HepG2 (cell line): Measurements from ENCODE around the gene NME4. TPM values are rescaled to one million over a fixed set of nuclear protein-coding genes. Genes with fewer than 3 reads are reported as not detected.
"Not testable (repeated sequence)": the region's sequence is repeated elsewhere in the genome, so short reads cannot be mapped to it uniquely, and the experiment has no call there.

Source experiments
- ATAC-seq: fragments of 200-7000 bp; cut with Tn5 transposase; 3 replicates; pipeline ENCODE4 v1.9.1; 2020; ENCODE audit warnings: mild to moderate bottlenecking, moderate library complexity
- BruUV-seq: library from RNA; stranded (reverse); fragments of 400-500 nt; replicated peaks from 2 replicates; lab custom pipeline; 2021; lab: Mats Ljungman, UMichigan
- CTCF ChIA-PET: fragments of 300-600 bp; formaldehyde crosslinking; extraction: SDS; loops from one replicate; lab custom pipeline; 2021; ENCODE audit warnings: low total read pairs, inconsistent platforms, low intra/inter-chr PET ratio; lab: Yijun Ruan, JAX
- POLR2A ChIA-PET: fragments of 350-600 bp; sonication (Branson Sonifier 250); formaldehyde crosslinking; loops from one replicate; lab custom pipeline; 2020; ENCODE audit warnings: antibody characterized with exemption, inconsistent platforms; lab: Yijun Ruan, JAX
- DNase-seq: peaks from one replicate; pipeline ENCODE4 v3.0.0-alpha.2; 2015; ENCODE audit warnings: low spot score
- FAIRE-seq: peaks from 3 replicates; lab custom pipeline; 2011; peaks lifted over from hg19 to GRCh38; lab: Jason Lieb, UNC
- H2AFZ ChIP-seq: one replicate; pipeline ENCODE4 v1.6.1; 2011; ENCODE audit warnings: low read length, inconsistent platforms
- H3K27ac ChIP-seq: fragments of 300-600 bp; 3 replicates; pipeline ENCODE4 v1.8.0; 2011; ENCODE audit warnings: mixed run types, mild to moderate bottlenecking, mixed read lengths, low read length, inconsistent platforms; ENCODE audit not compliant: insufficient read depth; ENCODE audit errors: extremely low read length
- H3K27me3 ChIP-seq, 2 experiments: fragments of 200-600 bp in 1 of 2; 2 replicates in 1 of 2; 3 replicates in 1 of 2; pipeline versions ENCODE4 v1.6.0 to v1.8.0; 2011; ENCODE audit warnings: low read length in 2 of 2, mild to moderate bottlenecking in 2 of 2, moderate library complexity in 2 of 2, inconsistent platforms in 1 of 2; ENCODE audit not compliant: insufficient read depth in 2 of 2, control insufficient read depth in 1 of 2
- H3K36me3 ChIP-seq, 2 experiments: fragments of 200-600 bp in 1 of 2; replicated peaks in 1 of 2; 2 replicates in 1 of 2; 3 replicates in 1 of 2; pipeline versions ENCODE4 v1.5.1 to v1.8.0; 2011; ENCODE audit warnings: low read length in 2 of 2, inconsistent platforms in 1 of 2; ENCODE audit not compliant: insufficient read depth in 2 of 2, control insufficient read depth in 1 of 2
- H3K4me1 ChIP-seq: 2 replicates; pipeline ENCODE4 v1.5.1; 2012; ENCODE audit warnings: low read length, inconsistent platforms; ENCODE audit not compliant: insufficient read depth
- H3K4me2 ChIP-seq: 2 replicates; pipeline ENCODE4 v1.6.0; 2011; ENCODE audit warnings: low read depth, low read length, inconsistent platforms
- H3K4me3 ChIP-seq, 3 experiments: fragments of 200-600 bp in 1 of 3; sonication (generic), shearing (Covaris generic) in 1 of 3; replicated peaks in 1 of 3; 2 replicates each; pipeline ENCODE4 v1.5.1; 2011 to 2016; ENCODE audit warnings: low read length in 3 of 3, inconsistent platforms in 2 of 3, low read depth in 2 of 3, mild to moderate bottlenecking in 2 of 3, control low read depth in 1 of 3, mixed read lengths in 1 of 3; ENCODE audit not compliant: insufficient read depth in 1 of 3
- H3K79me2 ChIP-seq: one replicate; pipeline ENCODE4 v1.6.1; 2011; ENCODE audit warnings: low read length, inconsistent platforms; ENCODE audit not compliant: insufficient read depth
- H3K9ac ChIP-seq: 2 replicates; pipeline ENCODE4 v1.6.0; 2011; ENCODE audit warnings: mild to moderate bottlenecking, low read depth, low read length, inconsistent platforms; ENCODE audit not compliant: insufficient read depth
- H3K9me3 ChIP-seq: 2 replicates; pipeline ENCODE4 v1.5.1; 2012; ENCODE audit warnings: mild to moderate bottlenecking, low read length
- H4K20me1 ChIP-seq: 2 replicates; pipeline ENCODE4 v1.6.0; 2011; ENCODE audit warnings: inconsistent platforms, mild to moderate bottlenecking, low read length, moderate library complexity; ENCODE audit not compliant: insufficient read depth
- HNRNPL ChIP-seq: fragments of 200-400 bp; formaldehyde crosslinking; IDR thresholded peaks from 2 replicates; pipeline ENCODE4 v1.6.1; 2017; ENCODE audit warnings: mild to moderate bottlenecking, low read depth, low read length
- KDM2A ChIP-seq: sonication (generic); formaldehyde crosslinking; IDR thresholded peaks from 2 replicates; pipeline ENCODE4 v1.4.0; 2020; ENCODE audit warnings: low read depth, missing genetic modification reagents, borderline replicate concordance
- KDM4B ChIP-seq: sonication (generic); formaldehyde crosslinking; IDR thresholded peaks from 2 replicates; pipeline ENCODE4 v1.4.0; 2020; ENCODE audit warnings: missing genetic modification reagents
- MIXL1 ChIP-seq: IDR thresholded peaks from 2 replicates; pipeline ENCODE4 v1.6.1; 2016
- TCF7 ChIP-seq: sonication (generic); IDR thresholded peaks from 2 replicates; pipeline ENCODE4 v1.6.1; 2016; ENCODE audit warnings: antibody characterized with exemption, low read depth
- ZFP62 ChIP-seq: sonication (generic); formaldehyde crosslinking; IDR thresholded peaks from 2 replicates; pipeline ENCODE4 v1.4.0; 2020; ENCODE audit warnings: missing genetic modification reagents
- ZKSCAN8 ChIP-seq: IDR thresholded peaks from 2 replicates; pipeline ENCODE4 v1.6.1; 2016; ENCODE audit warnings: borderline replicate concordance, missing genetic modification reagents, missing compliant biosample characterization
- ZNF263 ChIP-seq: sonication (generic); formaldehyde crosslinking; IDR thresholded peaks from 2 replicates; pipeline ENCODE4 v1.4.0; 2020; ENCODE audit warnings: missing genetic modification reagents
- ZNF292 ChIP-seq: sonication (generic); formaldehyde crosslinking; IDR thresholded peaks from 2 replicates; pipeline ENCODE4 v1.8.1; 2022; ENCODE audit warnings: mild to moderate bottlenecking, low read depth, missing genetic modification reagents, borderline replicate concordance
- ZNF552 ChIP-seq: sonication (generic); formaldehyde crosslinking; IDR thresholded peaks from 2 replicates; pipeline ENCODE4 v1.9.0; 2022; ENCODE audit warnings: missing genetic modification reagents, mild to moderate bottlenecking, borderline replicate concordance
- WGBS: methylation state at CpG from one replicate; pipeline ENCODE4 v1.1.6; 2017; ENCODE audit warnings: low lambda C conversion rate; 5-methylcytosine and 5-hydroxymethylcytosine counted together
- in situ Hi-C: cut with HindIII; loops from 2 replicates; pipeline ENCODE4 v1.10.0; 2017; ENCODE audit warnings: low pct_unique_long_range_greater_than_20kb; ENCODE audit not compliant: extremely low pct_ligation_motif_present
- intact Hi-C: fragments of 100-400 bp; cut with micrococcal nuclease; formaldehyde crosslinking; loops from one replicate; pipeline ENCODE4 v1.10.0; 2022; ENCODE audit not compliant: unreplicated experiment
- polyA plus RNA-seq, 8 experiments: library from polyadenylated mRNA; depleted of rRNA in 3 of 8; stranded (reverse) in 7 of 8; unstranded in 1 of 8; fragments of >200 nt; fragmentation: Illumina TruSeq in 4 of 8; extraction: Trizol in 4 of 8; gene quantifications; 2 replicates each; pipeline versions ENCODE4 v1.2.1 to v1.2.3, GENCODE V29; 2011 to 2016; ENCODE audit warnings: low read depth in 4 of 8, missing spikeins in 1 of 8, mixed read lengths in 1 of 8; ENCODE audit not compliant: insufficient read depth in 1 of 8
- total RNA-seq, 5 experiments: library from RNA; depleted of rRNA; stranded (reverse); fragments of >200 nt; fragmentation: Illumina TruSeq; extraction: Trizol; gene quantifications; 2 replicates each; pipeline ENCODE4 v1.2.3, GENCODE V29; 2016; ENCODE audit warnings: low read depth in 1 of 5
- TF ChIP-seq, protein P1 (sequence below): sonication (generic); formaldehyde crosslinking; IDR thresholded peaks from 2 replicates; pipeline ENCODE4 v1.8.1; 2023; ENCODE audit warnings: mild to moderate bottlenecking, missing genetic modification reagents, borderline replicate concordance
- TF ChIP-seq, protein P2 (sequence below): sonication (generic); formaldehyde crosslinking; IDR thresholded peaks from 2 replicates; pipeline ENCODE4 v1.5.1; 2020; ENCODE audit warnings: mild to moderate bottlenecking, moderate library complexity, missing genetic modification reagents
- TF ChIP-seq, protein P3 (sequence below): conservative IDR thresholded peaks from 2 replicates; pipeline ENCODE4 v1.6.1; 2018; ENCODE audit warnings: missing genetic modification reagents
- TF ChIP-seq, protein P4 (sequence below): sonication (generic); formaldehyde crosslinking; IDR thresholded peaks from 2 replicates; pipeline ENCODE4 v1.4.0; 2020; ENCODE audit warnings: missing genetic modification reagents

The NME4 gene
- total and polyA plus RNA-seq, 2 of the 13 experiments (the other 11 are each of a cell fraction or from before 2014, with no cell fraction given) = 121 to 263 TPM

DNA sequence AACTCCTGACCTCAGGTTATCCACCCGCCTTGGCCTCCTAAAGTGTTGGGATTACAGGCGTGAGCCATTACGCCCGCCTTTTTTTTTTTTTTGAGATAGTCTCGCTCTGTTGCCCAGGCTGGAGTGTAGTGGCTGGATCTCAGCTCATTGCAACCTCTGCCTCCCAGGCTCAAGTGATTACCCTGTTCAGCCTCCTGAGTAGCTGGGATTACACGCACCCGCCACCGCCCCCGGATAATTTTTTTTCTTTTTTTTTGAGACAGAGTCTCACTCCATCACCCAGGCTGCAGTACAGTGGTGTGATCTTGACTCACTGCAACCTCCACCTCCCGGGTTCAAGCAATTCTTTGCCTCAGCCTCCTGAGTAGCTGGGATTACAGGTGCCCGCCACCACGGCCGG lies 25.2 kb downstream of the NME4 start:
- POLR2A ChIA-PET = interaction anchor here (1.0 kb wide), 1 partner anchor 21 kb away, joined by 3 read pairs; the partner anchor contains the start of gene DECR2
- Histone ChIP-seq H3K4me1 (peaks cover 23% of the 10 kb centered on the region), H3K79me2 (peaks cover 10% of the 10 kb centered on the region)
- DNase-seq, ATAC-seq, H3K9ac ChIP-seq, CTCF ChIA-PET, H3K9me3 ChIP-seq, H2AFZ ChIP-seq, H3K27me3 ChIP-seq, H3K4me3 ChIP-seq, BruUV-seq, FAIRE-seq, H3K4me2 ChIP-seq, H3K27ac ChIP-seq, intact Hi-C loops, H4K20me1 ChIP-seq, in situ Hi-C loops, H3K36me3 ChIP-seq: not testable (repeated sequence)
- 88% methylated on average over 13 of the region's 13 CpGs for WGBS

DNA sequence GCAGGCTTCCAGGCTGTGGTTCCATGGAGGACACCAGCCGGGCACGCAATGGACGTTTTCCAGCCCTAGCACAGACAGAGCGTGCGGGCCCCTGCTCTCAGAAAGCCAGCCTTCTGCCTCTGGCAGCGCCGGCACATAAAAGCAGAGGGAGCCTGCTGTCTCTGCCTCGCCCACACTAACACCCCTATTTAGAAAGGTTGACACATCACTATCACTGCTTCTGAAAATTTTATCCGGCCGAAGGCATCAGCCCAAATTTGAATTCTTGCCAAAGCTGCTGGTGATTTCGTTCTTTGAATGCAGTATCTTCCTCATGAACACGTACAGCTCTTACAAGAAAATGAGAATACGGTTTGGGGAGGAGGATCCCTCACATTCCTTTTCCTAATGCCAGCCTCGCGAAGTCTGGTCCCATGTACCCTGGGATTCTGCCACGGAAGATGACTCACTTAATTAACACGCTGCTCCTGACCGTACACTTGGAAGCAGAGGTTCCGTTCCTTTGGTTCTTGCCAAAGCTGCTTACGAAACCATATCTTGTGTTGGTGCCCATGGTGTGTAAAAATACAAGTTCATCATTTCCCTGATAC lies 27.1 kb downstream of the NME4 start:
- FAIRE-seq (no peak), ATAC-seq (peak; percentile 58), DNase-seq (peak; percentile 30)
- intact Hi-C loops = loop anchor here (2.0 kb wide), 1 partner anchor 19 kb away; no protein-coding TSS in a partner anchor
- no peaks in the 10 kb centered on the region for H3K36me3 ChIP-seq
- H3K4me3 ChIP-seq = peak overlapping the region; percentile 66 to 95 (median 87)
- H3K4me2 ChIP-seq = peak overlapping the region; percentile 98
- H3K9ac ChIP-seq = peak overlapping the region; percentile 68; the same call in 1 of the 2 replicates
- in situ Hi-C loops = no loop called here
- H4K20me1 ChIP-seq = peaks cover 16% of the 10 kb centered on the region
- no peaks in the 10 kb centered on the region; a peak in 1 of 5 replicates for H3K27me3 ChIP-seq
- ChIA-PET POLR2A (interaction anchor here (1.2 to 3.1 kb wide), 4 partner anchors 12 to 50 kb away, joined by 3 to 21 read pairs (median 13); partner anchors contain the start of gene DECR2), CTCF (no interaction called here)
- H3K27ac ChIP-seq = no peak overlapping the region
- no peak overlapping the region for H2AFZ ChIP-seq
- peaks cover 27% of the 10 kb centered on the region for H3K79me2 ChIP-seq
- 1% methylated on average over 15 of the region's 20 CpGs for WGBS
- peaks cover 40% of the 10 kb centered on the region for H3K4me1 ChIP-seq
- no peaks in the 10 kb centered on the region for H3K9me3 ChIP-seq
- BruUV-seq = TSS peak; percentile 72
- TF ChIP-seq HNRNPL (0 out of 2 replicates have a peak, but pooled peaks have one; percentile 34), MIXL1 (CRISPR knock-in tag) (peak; percentile 37; the same call in 1 of the 2 replicates), KDM2A (CRISPR knock-in tag) (peak; percentile 19; the same call in 1 of the 2 replicates), TCF7 (0 out of 2 replicates have a peak, but pooled peaks have one; percentile 25), ZNF263 (CRISPR knock-in tag) (0 out of 2 replicates have a peak, but pooled peaks have one; percentile 6), ZKSCAN8 (CRISPR knock-in tag) (0 out of 2 replicates have a peak, but pooled peaks have one; percentile 12), ZNF292 (0 out of 2 replicates have a peak, but pooled peaks have one; percentile 40), KDM4B (no peak), ZFP62 (no peak), ZNF552 (CRISPR knock-in tag) (0 out of 2 replicates have a peak, but pooled peaks have one; percentile 45)
- TF ChIP-seq, protein P1, sequence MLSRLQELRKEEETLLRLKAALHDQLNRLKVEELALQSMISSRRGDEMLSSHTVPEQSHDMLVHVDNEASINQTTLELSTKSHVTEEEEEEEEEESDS (CRISPR knock-in tag) = no peak
- TF ChIP-seq, protein P2, sequence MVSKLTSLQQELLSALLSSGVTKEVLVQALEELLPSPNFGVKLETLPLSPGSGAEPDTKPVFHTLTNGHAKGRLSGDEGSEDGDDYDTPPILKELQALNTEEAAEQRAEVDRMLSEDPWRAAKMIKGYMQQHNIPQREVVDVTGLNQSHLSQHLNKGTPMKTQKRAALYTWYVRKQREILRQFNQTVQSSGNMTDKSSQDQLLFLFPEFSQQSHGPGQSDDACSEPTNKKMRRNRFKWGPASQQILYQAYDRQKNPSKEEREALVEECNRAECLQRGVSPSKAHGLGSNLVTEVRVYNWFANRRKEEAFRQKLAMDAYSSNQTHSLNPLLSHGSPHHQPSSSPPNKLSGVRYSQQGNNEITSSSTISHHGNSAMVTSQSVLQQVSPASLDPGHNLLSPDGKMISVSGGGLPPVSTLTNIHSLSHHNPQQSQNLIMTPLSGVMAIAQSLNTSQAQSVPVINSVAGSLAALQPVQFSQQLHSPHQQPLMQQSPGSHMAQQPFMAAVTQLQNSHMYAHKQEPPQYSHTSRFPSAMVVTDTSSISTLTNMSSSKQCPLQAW = no peak
- TF ChIP-seq, protein P3, sequence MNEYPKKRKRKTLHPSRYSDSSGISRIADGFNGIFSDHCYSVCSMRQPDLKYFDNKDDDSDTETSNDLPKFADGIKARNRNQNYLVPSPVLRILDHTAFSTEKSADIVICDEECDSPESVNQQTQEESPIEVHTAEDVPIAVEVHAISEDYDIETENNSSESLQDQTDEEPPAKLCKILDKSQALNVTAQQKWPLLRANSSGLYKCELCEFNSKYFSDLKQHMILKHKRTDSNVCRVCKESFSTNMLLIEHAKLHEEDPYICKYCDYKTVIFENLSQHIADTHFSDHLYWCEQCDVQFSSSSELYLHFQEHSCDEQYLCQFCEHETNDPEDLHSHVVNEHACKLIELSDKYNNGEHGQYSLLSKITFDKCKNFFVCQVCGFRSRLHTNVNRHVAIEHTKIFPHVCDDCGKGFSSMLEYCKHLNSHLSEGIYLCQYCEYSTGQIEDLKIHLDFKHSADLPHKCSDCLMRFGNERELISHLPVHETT (CRISPR knock-in tag) = 0 out of 2 replicates have a peak, but pooled peaks have one; percentile 15
- TF ChIP-seq, protein P4, sequence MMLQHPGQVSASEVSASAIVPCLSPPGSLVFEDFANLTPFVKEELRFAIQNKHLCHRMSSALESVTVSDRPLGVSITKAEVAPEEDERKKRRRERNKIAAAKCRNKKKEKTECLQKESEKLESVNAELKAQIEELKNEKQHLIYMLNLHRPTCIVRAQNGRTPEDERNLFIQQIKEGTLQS = 0 out of 2 replicates have a peak, but pooled peaks have one; percentile 20
